Right renal pelvis (tissue), 4 donors: Measurements from ENCODE around the gene TRIM9. TPM values are rescaled to one million over a fixed set of nuclear protein-coding genes. Genes with fewer than 3 reads are reported as not detected.

ENCODE experiments used
- DNase-seq, 4 donors: peaks; one replicate each; pipeline ENCODE4 v3.0.0-alpha.2; 2013; ENCODE audit warnings: low read depth in 4 of 4, low spot score in 3 of 4, missing footprints in 1 of 4
- polyA plus RNA-seq, 4 donors: library from polyadenylated mRNA; unstranded; fragments of 120-200 nt; gene quantifications; one replicate each; pipeline ENCODE4 v1.2.1, GENCODE V29; 2013; ENCODE audit not compliant: insufficient read length in 4 of 4

Gene TRIM9
- polyA plus RNA-seq, 4 donors = 1.2 to 2.6 (median 2.3) TPM

GRCh38 chr14:51059032-51059431 lies 35.9 kb downstream of the TRIM9 start:
- DNase-seq = no peak

- no peak for DNase-seq
Measured at GRCh38 chr14:51058382-51058781, 36.5 kb downstream of the TRIM9 start.

DNA sequence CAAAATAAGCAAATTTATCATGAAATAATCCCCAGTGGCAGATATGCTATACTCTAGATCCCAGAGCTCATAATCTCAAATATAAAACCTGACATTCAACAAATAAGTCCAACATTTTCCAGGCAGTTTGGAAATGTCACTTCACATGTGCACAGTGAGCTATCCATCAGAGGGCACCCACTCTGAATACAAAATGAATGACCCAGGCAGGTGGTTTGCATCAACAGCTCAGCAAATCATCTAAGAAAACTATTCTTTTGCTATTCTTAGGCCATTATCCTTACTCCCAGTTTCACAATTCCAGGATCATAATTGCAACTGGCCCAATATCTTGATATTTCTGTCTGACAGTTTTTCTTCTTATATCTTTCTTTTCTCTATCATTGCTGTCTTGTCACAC lies 38.5 kb downstream of the TRIM9 start:
- DNase-seq = no peak

DNA sequence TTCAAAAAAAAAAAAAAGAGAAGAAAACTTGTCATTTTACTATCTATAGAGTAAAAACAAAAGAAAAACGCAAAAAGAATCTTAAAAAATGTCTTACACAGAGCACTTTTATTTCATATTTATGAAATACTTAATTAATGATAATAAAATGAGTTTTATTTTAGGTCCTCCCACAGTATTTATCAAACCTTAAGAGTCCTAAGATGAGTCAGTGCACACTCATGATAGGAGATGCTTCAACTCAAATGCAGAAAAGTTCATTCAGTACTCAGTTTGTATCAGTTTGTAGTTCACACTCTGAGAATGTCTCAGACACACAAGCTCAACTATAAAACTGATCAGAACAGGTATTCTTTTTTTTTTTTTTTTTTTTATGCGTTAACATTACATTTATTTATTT lies 41.7 kb downstream of the TRIM9 start:
- no peak for DNase-seq

DNA sequence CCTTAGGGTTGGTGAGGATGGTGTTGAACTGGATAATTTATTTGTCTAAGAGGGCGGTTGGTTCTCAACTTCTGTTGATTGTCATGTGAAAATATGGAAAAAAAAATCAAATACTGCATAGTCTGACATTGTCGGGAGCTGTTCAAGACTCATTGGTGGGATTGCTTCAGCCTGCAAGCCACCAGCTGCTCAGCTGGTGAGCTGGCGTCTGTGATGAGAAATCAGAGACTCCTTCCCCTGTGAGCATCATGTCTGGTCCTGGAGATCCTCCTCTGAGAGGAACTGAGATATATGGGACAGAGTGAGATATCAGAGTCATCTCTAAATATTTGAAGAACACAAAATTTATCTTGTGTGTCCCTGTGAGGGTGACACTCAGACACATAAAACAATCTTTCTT lies 49.9 kb downstream of the TRIM9 start:
- DNase-seq = no peak

GRCh38 chr14:51041883-51042282 lies 53.0 kb downstream of the TRIM9 start:
- DNase-seq = no peak

- DNase-seq = no peak
Measured at GRCh38 chr14:51041108-51041531, 53.8 kb downstream of the TRIM9 start.

GRCh38 chr14:51039252-51039651 lies 55.7 kb downstream of the TRIM9 start:
- no peak for DNase-seq

DNA sequence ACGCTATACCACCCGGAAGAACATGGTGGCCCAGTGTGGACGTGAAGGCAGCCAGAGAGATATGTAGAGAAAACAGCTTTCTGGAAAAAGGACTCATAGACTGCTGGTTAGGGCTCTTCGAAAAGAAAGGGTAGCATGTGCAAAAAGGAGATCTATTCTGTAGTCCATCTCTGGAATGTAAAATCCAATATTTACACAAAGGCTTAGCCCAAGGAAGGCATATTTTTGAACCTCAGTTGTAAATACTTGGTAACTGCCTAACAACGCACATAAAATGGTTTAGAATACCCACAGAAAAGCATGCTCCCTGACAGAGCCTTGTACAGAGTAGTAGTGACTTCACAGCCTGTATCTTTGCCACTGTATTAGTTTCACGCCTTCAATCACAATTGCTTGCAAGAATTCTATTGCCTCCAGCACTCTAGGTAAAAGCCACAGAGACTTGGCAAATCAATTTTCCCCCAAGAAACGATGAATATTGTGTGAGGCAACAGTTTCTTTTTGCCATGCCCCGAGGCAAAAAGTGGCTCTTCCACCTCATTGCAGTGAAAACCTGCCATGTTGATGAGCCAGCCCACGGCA lies 59.2 kb downstream of the TRIM9 start:
- DNase-seq = no peak

DNA sequence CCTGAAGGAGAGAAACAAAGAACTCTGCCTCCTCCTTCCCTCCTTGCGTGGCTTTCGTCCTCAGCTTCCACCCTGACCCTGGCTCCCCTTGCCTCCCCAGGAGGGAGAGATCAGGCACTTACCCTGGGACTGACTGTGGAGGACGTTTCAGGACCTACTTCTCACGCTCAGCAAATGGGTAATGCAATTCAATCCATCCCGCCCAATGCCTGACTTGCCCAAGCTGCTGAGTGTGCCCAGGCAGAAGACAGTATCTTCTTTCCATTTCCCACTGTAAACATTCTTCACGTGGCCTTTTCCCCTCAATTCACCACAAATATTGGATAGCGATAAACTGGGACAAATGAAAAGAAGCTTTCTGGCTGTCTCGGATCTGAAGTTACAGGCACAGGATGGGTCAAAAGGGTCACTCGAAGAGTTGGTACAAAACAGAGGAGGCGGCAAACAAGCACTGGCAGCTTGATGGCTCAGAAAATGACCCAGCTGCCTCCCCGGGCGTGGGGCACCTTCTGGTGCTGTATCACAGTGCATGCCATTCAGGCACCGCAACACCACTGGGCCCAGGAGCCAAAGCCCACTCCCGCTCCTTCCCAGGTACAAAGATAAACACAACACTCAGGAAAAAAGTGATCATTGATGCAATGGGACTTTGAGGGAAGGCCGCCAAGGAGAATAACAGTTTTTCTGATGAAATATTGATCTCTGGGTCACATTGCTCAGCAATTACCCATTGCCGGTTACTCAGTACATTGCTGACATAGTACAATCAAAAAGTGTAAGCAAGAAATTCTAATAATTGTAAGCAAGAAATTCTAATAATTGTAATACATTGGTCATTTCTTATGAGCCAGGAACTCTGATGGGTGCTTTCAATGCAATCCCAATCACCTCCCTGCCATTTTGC lies 65.8 kb downstream of the TRIM9 start:
- no peak for DNase-seq

DNA sequence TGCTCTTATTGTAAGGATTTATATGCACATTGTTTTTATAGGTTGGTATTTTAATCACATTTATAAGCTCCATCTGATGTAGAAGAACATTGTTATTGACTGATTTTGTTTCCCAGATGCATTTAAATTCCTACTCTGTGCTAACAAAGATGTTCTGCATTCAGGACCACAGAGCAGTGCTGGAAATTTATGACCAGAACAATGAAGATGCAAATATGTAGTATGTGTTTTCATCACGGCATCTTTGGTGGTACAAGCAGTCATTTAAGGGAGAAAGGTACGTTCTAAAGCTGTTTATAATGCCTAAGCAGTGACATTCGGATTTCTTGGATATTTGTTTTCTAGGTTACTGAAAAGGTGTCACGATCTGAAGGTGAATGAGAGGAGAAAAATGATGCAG lies 66.5 kb downstream of the TRIM9 start:
- no peak for DNase-seq

GRCh38 chr14:51024377-51024776 lies 70.5 kb downstream of the TRIM9 start:
- DNase-seq = no peak

DNA sequence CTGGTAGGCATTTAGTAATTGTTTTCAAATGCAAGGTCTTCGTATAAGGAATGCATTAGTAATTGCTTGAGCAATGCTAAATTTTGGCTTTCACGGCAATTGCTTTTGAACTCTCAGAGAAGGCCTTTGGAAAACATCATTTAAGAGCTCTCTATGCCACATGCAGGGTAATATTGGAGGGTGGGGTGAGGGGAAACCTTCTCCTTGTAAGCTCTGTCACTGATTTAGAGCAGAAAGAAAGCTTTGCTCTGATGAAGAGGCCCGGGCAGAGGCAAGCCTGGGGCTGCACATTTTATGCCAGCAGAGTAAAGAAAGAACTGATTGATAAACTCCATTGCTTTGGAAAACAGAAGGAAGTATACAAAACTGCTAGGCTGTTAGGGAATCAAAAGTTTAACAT lies 70.9 kb downstream of the TRIM9 start:
- DNase-seq = no peak

GRCh38 chr14:51022769-51023168 lies 72.1 kb downstream of the TRIM9 start:
- no peak for DNase-seq

DNA sequence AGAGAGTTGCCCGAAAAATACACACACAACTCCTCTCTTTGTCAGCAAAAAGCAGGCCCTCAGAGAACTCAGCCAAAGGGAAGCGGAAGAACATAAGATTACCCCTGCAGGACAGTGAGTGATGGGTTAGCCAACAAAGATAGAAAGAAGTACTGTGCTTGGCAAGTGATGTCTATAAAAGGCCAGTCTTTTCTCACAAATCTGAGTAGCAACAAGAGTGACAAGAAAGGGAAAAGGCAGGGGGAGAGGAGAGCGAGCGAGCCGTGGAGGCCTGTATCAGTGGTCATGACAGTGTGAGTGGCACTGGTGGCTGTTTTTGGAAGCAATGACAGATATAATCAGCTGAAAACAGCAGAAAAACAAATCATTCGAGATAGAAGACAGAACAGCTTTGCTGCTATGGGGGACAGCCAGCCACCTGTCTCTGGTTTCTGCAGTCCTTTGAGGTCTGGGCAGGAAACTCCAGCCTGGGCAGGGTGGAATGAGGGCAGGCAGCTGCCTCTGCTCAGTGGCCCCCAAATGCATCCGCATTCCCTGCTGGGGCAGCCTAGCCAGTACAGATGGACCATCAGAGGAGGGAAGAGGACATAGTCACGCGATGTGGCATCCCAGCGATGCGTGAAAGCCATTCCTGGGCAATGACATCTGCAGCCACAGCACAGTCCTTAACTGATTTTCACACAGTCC lies 74.7 kb downstream of the TRIM9 start:
- no peak for DNase-seq

- DNase-seq = no peak
Measured at GRCh38 chr14:51019089-51019488, 75.8 kb downstream of the TRIM9 start.

DNA sequence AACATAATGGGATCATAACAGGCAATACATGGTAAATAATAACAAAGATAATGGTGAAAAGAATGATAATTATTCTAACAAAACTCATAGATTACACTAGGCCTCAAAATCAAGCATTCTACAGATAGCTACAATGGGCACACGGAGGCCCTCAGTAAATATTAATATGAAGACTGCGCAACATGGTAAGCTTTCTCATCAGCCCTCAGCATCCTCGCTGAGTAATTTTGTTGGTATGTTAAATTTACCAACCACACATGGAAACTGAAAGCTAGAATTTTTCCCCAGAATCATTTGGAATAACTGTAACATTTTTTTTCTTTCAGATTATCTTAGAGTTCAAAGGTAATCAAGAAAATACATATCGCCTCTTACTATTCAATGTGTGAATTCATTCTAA lies 76.4 kb downstream of the TRIM9 start:
- no peak for DNase-seq

DNA sequence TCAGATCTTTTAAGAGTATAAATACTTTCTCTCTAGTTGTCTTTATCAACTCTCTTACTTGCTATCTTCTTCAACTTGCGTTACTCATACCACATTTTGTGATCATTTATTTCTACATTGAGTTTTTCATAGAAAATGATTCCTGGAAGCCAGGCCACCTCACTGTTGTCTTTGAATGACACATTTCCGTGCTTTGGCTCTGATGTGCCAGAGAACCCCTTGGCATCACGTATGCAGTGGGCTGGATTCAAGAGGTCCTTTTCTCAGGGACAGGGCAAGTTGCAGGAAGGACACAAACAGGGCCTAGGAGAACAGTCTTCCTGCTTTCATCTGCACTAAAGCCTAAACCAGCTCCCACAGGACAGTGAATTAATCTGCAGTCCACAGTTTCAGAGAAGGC lies 80.3 kb downstream of the TRIM9 start:
- no peak for DNase-seq

DNA sequence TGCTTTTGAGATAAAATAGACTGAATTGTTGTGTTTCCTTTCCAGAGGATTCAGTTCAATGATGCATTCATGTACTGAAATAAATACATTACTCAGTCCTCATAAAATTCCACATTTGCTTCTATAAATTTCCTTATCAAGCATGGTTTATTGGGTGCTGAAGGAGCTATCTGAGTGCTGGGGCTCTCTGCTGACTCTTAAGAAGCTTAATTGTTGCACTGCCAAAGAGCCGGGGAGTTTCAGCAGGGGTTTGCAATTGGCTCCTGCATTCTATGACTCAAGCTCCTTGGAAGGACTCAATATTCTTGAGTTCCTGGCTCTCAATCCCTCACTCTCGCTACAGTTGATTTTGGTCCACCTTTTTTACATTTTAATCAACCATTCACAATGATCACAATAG lies 80.8 kb downstream of the TRIM9 start:
- no peak for DNase-seq

DNA sequence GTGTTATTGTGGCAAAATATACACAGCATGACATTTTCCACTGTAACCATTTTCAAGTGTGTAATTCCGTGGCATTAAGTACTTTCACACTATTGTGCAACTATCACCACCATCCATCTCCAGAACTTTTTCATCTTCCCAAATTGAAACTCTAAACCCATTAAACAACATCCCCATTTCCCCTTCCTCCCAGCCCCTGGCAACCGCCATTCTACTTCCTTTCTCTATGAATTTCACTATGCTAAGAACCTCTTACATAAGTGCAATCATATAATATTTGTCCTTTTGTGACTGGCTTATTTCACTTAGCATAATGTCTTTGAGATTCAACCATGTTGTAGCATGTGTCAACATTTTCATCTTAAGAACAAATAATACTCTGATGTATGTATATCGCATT lies 82.8 kb downstream of the TRIM9 start:
- no peak for DNase-seq

DNA sequence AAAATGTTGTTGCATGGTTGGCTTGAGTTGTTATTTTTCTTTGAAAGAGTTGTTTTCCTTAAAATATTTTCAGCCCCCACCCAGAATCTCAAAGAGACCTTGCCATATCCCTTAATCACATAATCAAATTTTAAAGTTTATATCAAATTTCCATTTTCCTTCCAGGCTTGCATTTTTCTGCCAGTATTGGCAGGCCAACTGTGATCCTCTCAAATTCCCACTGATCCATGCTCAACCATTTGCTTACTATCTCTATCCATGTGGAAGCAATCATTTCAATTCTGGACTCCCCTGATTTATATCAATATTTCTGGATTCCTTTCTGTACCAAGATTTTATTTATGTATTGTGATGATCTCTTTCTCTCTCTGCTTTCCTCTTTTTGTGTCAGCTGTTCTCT lies 86.5 kb downstream of the TRIM9 start:
- DNase-seq = no peak

DNA sequence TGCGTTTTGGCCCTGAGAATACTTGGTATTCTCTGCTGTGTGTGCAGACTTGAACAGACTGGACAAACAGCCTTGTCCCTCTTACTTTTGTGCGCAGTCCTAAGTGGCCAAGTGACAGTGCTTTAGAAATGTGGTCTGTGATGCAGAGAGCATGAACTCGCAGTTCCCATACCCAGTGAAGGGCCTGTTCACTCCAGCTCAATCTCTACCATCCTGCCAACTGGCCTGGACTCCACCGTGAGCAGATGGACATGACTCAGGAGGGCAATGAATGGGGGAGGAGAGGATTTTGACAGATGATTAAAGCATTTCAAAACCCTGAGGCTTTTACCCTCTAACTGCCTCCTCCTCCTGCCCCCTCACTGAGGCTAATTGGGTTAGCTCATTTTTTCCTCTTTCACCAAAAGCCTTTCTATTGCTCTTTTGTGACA lies 88.1 kb downstream of the TRIM9 start:
- DNase-seq = no peak
